Gastroesophageal sphincter (tissue), 3 donors: ENCODE results near the gene ZNF592.

Experiments used
- POLR2A ChIP-seq, 2 donors: fragments of 450-650 bp; IDR thresholded peaks; one replicate each; pipeline ENCODE4 v1.6.1; 2017; ENCODE audit warnings: antibody characterized with exemption in 2 of 2, mild to moderate bottlenecking in 2 of 2, moderate library complexity in 1 of 2
- TF ChIP-seq, protein P1 (sequence below), 4 experiments: fragments of 200-600 bp in 2 of 4; fragments of 450-650 bp in 2 of 4; sonication (generic) in 1 of 4; IDR thresholded peaks; one replicate each; pipeline ENCODE4 v1.5.1; 2017 to 2019; ENCODE audit warnings: antibody characterized with exemption in 4 of 4, mild to moderate bottlenecking in 2 of 4, moderate library complexity in 2 of 4

DNA sequence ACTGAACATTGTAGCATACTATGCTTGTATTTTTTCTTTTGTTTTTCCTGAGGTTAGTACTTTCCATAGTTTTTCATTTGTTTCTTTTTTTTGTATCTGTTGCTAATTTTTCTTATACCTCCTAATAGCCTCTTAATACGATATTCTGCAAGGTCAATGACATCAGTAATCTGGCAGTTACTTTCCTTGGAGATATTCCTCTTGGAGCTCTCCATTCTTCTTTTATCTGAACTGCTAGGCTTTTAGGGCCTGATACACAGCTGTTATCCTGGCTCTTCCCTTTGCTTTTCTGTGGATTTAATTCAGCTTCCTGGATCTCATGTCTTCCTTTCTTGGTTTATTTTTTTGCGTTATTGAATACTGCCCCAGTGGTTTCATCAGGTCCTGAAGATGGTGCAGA lies 81.6 kb downstream of the ZNF592 start:
- TF ChIP-seq, protein P1, sequence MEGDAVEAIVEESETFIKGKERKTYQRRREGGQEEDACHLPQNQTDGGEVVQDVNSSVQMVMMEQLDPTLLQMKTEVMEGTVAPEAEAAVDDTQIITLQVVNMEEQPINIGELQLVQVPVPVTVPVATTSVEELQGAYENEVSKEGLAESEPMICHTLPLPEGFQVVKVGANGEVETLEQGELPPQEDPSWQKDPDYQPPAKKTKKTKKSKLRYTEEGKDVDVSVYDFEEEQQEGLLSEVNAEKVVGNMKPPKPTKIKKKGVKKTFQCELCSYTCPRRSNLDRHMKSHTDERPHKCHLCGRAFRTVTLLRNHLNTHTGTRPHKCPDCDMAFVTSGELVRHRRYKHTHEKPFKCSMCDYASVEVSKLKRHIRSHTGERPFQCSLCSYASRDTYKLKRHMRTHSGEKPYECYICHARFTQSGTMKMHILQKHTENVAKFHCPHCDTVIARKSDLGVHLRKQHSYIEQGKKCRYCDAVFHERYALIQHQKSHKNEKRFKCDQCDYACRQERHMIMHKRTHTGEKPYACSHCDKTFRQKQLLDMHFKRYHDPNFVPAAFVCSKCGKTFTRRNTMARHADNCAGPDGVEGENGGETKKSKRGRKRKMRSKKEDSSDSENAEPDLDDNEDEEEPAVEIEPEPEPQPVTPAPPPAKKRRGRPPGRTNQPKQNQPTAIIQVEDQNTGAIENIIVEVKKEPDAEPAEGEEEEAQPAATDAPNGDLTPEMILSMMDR (IDR thresholded peaks at IDR 0.05) = no peak
- TF ChIP-seq POLR2A (IDR thresholded peaks at IDR 0.05) = no peak
